Urinary bladder (tissue), 4 donors: ENCODE data around the gene BLVRB. TPM values are rescaled to one million over a fixed set of nuclear protein-coding genes. Genes with fewer than 3 reads are reported as not detected.

ENCODE experiments used
- DNase-seq: peaks from one replicate; pipeline ENCODE4 v3.0.0-alpha.2; 2015; ENCODE audit errors: extremely low spot score
- H3K27ac ChIP-seq: one replicate; pipeline ENCODE4 v1.5.1; 2013; ENCODE audit warnings: low read depth, mild to moderate bottlenecking, moderate library complexity
- H3K36me3 ChIP-seq: one replicate; pipeline ENCODE4 v1.6.1; 2013; ENCODE audit warnings: mild to moderate bottlenecking, moderate library complexity; ENCODE audit not compliant: insufficient read depth
- H3K4me1 ChIP-seq: one replicate; pipeline ENCODE4 v1.6.1; 2013; ENCODE audit warnings: mild to moderate bottlenecking, moderate library complexity; ENCODE audit not compliant: insufficient read depth
- H3K4me3 ChIP-seq: one replicate; pipeline ENCODE4 v1.5.1; 2013; ENCODE audit warnings: low read depth, low read length
- WGBS: extraction: QIAGEN DNeasy Blood & Tissue Kit; methylation state at CpG from one replicate; pipeline ENCODE4 v1.1.7; 2013; 5-methylcytosine and 5-hydroxymethylcytosine counted together
- polyA plus RNA-seq: library from polyadenylated mRNA; stranded (reverse); fragments of 200-250 nt; gene quantifications from one replicate; pipeline ENCODE4 v1.2.3, GENCODE V29; 2013
- total RNA-seq: library from RNA; depleted of rRNA; stranded (reverse); fragments of >200 nt; gene quantifications from one replicate; pipeline ENCODE4 v1.2.3, GENCODE V29; 2014
- donor health status: healthy with polysubstance abuse.
- donor health status: healthy.

Gene BLVRB
- total RNA-seq (48.2 TPM), polyA plus RNA-seq (200 TPM)

DNA sequence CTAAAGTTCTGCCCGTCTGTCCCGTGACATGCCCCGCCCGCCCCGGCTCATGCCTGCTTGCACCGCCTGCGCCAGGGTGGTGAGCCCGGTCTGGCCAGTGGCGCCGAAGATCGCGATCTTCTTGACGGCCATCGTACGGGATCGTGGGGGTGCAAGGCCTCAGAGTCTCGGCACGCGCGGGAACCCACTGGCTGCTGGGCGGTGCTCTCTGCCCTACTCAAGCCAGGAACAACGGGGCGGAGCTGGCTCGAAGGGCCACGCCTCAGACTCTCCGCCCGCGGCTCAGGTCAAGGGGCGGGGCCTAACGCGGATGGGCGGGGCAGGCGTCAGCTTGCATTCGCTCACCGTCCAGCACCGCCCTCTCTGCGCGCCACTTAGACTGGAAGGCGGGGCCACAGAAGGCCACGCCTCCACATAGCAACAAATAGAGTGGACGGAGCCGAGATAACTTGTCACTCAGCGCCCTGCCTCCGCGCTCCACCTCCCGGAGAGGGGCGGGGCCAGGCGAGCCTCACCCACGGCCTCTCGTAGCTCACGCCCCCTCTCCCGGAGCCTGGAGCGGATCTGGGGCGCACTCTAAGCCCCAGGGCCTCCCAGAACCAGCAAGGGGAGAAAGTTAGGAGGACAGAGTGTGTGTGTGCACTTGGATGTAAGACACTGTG lies at the start of gene BLVRB:
Gene BLVRB (minus strand): TSS at position 189 of the 662 bp plus-strand sequence. CDS start 57 bp downstream, at position 132.
- H3K27ac ChIP-seq: peak within 1 kb of the TSS; percentile 68
- H3K36me3 ChIP-seq: no peaks in the 10 kb centered on the region
- under 1% methylated on average over 54 of the region's 54 CpGs for WGBS
- DNase-seq: peak; percentile 96
- H3K4me1 ChIP-seq: peaks cover 2% of the 10 kb centered on the region
- H3K4me3 ChIP-seq: peak within 1 kb of the TSS; percentile 61

DNA sequence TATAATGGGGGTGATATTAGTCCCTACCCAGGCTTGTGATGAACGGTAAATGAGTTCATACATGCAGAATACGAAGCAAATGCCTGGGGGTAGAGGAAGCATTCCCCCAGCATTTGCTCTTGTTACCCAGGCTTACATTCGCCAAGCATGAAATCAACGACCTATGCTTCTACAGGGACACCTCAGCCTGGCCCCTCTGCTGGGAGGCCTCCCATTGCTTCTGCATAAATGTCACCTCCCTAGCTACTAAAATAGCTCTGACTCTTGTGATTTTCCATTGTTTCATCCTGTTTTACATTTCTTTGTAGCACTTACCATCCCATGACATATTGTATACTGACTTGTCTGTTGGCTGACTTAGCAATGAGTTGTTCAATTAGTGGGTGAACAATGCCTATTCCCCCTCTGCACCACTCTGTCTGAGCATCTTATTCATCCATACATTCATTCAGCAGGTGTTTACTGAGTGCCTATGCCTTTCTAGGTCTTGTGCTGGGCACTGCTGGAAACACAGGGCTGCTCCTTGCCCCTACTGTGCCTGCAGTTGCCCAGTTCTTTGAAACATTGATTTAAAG lies 48.3 kb upstream of the BLVRB start:
- WGBS: 77% methylated on average over 4 of the region's 4 CpGs
- H3K4me1 ChIP-seq: no peaks in the 10 kb centered on the region

DNA sequence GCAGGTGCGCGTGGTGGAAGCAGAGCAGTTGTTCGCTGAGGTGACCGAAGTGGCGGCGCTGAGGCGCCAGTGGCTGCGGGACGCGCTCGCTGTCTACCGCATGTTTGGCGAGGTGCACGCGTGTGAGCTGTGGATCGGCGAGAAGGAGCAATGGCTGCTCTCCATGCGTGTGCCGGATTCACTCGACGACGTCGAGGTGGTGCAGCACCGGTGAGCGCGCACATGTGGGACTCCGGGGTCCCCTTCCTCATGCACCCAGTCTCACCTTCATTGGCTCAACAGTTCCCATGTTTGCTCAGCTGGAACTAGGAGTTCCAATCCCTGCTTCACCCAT lies 47.8 kb upstream of the BLVRB start:
- Histone ChIP-seq H3K36me3 (no peaks in the 10 kb centered on the region), H3K4me3 (no peak overlapping the region), H3K27ac (no peak overlapping the region), H3K4me1 (no peaks in the 10 kb centered on the region)
- no peak for DNase-seq
- 63% methylated on average over 27 of the region's 27 CpGs for WGBS

More for the DNA sequence above, 48.3 kb upstream of the BLVRB start:
- no peak overlapping the region for H3K4me3 ChIP-seq
- no peak for DNase-seq
- H3K36me3 ChIP-seq: no peaks in the 10 kb centered on the region
- no peak overlapping the region for H3K27ac ChIP-seq

DNA sequence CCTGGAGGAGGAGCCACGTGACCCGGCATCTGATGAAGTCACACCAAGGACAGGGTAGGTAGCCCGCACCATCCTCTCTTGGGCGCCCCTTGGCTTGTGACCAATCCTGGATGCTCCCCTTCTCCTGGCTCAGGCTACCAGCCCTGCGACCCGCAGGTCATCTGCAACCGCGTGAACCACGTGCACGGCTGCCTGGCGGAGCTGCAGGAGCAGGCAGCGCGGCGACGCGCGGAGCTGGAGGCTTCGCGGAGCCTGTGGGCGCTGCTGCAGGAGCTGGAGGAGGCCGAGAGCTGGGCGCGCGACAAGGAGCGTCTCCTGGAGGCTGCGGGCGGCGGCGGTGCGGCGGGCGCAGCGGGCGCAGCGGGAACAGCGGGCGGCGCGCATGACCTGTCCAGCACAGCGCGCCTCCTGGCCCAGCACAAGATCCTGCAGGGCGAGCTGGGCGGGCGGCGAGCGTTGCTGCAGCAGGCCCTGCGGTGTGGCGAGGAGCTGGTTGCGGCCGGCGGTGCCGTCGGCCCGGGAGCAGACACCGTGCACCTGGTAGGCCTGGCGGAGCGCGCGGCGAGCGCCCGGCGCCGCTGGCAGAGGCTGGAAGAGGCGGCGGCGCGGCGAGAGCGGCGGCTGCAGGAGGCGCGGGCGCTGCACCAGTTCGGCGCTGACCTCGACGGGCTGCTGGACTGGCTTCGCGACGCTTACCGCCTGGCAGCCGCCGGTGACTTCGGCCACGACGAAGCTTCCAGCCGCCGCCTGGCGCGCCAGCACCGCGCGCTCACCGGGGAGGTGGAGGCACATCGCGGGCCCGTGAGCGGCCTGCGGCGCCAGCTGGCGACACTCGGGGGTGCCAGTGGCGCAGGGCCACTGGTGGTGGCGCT lies 47.2 kb upstream of the BLVRB start:
- Histone ChIP-seq H3K36me3 (no peaks in the 10 kb centered on the region), H3K27ac (no peak overlapping the region), H3K4me1 (no peaks in the 10 kb centered on the region), H3K4me3 (peak overlapping the region; percentile 2)
- DNase-seq: no peak
- 3% methylated on average over 105 of the region's 105 CpGs for WGBS

DNA sequence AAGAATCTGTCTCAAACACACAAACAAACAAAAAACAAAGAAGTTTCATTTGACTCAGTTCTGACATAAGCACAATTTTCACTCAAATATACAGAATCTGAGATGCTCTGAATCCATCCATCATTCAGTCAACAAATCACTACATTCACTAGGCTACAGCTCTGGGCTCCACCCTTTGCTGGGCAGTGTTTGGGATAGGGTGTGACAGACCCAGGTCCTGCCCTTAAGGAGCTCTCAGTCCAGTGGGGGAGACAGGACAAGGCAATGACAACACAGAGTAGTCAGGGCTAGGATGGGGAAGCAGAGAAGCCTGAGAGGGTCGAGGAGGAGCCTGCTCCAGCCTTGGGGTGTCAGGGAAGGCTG lies 46.5 kb upstream of the BLVRB start:
- Histone ChIP-seq H3K27ac (no peak overlapping the region), H3K4me3 (no peak overlapping the region), H3K36me3 (no peaks in the 10 kb centered on the region), H3K4me1 (no peaks in the 10 kb centered on the region)
- DNase-seq: no peak
- WGBS: 21% methylated on average over 1 of the region's 1 CpG

DNA sequence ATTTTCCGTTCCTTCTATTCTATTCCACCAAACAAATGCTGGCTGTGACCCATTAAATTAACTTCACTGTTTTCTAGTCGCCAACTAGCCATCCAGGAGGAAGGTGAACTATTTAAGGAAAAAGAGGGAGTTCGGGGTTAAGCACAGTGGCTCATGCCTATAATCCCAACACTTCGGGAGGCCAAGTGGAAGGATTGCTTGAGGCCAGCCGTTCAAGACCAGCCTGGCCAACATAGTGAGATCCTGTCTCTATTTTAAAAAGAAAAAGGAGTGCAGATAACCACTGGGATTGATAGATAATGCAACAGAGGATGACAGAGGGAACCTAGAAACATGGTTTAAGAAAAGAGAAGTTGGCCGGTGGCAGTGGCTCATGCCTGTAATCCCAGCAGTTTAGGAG lies 45.9 kb upstream of the BLVRB start:
- Histone ChIP-seq H3K27ac (no peak overlapping the region), H3K4me3 (no peak overlapping the region), H3K4me1 (no peaks in the 10 kb centered on the region), H3K36me3 (no peaks in the 10 kb centered on the region)
- DNase-seq: no peak
- WGBS: 83% methylated on average over 6 of the region's 6 CpGs

DNA sequence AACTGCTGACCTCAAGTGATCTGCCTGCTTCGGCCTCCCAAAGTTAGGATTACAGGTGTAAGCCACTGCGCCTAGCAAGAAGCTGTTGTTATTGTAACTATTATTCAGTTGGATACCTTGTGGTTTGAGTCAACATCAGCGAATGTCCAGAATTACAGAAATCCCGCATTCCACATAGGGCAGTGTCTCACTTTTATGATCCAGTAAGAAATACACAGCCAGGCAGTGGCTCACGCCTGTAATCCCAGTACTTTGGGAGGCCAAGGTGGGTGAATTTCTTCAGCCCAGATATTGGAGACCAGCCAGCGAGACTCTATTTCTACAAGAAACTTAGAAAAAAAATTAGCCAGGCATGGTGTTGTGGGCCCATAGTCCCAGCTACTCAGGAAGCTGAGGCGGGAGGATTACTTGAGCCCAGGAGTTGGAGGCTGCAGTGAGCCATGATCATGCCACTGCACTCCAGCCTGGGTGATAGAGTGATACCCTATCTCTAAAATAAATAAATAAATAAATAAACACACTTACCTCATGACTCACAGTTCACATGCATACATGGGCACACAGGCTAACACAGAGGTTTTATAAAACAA lies 45.1 kb upstream of the BLVRB start:
- 82% methylated on average over 7 of the region's 7 CpGs for WGBS
- Histone ChIP-seq H3K4me1 (no peaks in the 10 kb centered on the region), H3K36me3 (no peaks in the 10 kb centered on the region), H3K4me3 (no peak overlapping the region), H3K27ac (no peak overlapping the region)
- no peak for DNase-seq

DNA sequence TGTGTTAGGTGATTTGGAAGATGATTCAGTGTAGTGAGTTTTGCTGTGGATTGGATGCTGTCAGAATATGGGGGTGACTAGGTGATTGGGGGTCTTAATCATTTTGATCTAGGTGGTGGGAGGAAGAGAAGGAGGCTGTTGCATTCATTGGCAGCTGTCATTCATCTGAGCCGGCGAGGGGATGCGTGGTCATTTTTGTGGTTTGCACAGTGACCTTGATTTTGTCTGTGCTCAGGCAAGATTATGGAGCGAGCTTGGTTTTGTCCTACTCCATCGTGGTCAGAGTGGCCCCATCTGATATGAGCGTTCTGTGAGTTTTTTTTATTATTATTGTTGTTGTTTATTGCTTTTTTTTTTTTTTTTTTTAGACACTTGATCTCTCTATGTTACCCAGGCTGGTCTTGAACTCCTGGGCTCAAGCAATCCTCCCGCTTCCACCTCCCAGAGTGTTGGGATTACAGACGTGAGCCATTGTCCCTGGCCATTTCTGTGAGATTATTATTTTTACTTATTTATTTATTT lies 43.3 kb upstream of the BLVRB start:
- Histone ChIP-seq H3K4me1 (no peaks in the 10 kb centered on the region), H3K27ac (no peak overlapping the region), H3K4me3 (no peak overlapping the region), H3K36me3 (no peaks in the 10 kb centered on the region)
- WGBS: 92% methylated on average over 8 of the region's 8 CpGs
- no peak for DNase-seq

DNA sequence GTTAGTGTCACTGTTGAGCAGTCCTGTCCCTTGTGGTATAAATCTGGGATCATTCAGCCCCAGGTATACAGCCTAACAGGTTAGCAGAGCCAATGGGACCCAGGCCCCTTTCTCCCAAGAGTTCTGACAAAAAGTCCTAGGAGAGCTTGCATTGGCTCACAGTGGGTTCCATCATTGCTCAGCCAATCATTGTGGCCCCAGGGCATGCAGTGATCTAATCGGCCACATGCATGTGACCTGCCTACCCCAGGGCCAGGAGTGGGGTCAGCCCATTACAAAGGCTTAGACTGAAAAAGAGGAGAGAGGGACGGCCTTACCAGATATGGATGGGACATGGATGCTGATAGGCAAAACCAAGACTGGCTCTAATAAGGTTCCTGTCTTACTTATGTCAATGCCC lies 42.3 kb upstream of the BLVRB start:
- Histone ChIP-seq H3K36me3 (no peaks in the 10 kb centered on the region), H3K4me3 (no peak overlapping the region), H3K27ac (no peak overlapping the region), H3K4me1 (no peaks in the 10 kb centered on the region)
- WGBS: 70% methylated on average over 2 of the region's 2 CpGs
- no peak for DNase-seq

DNA sequence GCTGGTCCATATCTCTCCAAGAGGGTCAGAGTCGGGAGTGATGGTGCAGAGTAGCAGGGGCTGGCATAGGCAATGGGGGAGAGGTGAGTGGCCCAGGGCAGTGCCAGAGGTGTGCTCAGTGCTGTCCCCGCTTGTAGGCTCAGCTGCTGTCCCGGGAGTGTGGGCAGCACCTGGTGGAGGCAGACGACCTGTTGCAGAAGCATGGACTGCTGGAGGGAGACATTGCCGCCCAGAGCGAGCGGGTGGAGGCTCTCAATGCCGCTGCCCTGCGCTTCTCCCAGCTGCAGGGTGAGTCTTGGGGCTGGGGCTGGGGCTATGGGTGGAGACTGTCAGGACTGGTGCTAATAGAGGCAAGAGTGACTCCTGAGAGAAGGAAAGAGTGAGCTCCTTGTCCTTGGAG lies 40.6 kb upstream of the BLVRB start:
- Histone ChIP-seq H3K36me3 (no peaks in the 10 kb centered on the region), H3K4me3 (no peak overlapping the region), H3K4me1 (no peaks in the 10 kb centered on the region), H3K27ac (no peak overlapping the region)
- no peak for DNase-seq
- WGBS: 71% methylated on average over 9 of the region's 9 CpGs

DNA sequence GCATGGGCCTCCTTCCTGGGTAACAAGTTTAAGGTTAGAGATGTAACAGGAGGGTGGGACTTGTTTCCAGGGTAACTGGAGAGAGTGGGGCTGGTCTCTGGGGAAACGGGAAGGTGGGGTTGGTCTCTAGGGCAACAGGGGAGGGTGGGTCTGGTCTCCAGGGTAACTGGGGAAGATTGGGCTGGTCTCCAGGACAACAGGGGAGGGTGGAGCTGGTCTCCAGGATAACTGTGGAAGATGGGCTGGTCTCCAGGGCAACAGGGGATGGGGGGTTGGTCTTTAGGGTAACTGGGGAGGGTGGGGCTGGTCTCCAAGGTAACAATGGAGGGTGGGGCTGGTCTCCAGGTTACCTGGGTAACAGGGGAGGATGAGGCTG lies 37.8 kb upstream of the BLVRB start:
- no peaks in the 10 kb centered on the region for H3K4me1 ChIP-seq
- H3K4me3 ChIP-seq: no peak overlapping the region
- no peaks in the 10 kb centered on the region for H3K36me3 ChIP-seq
- WGBS: 40% methylated on average over 1 of the region's 1 CpG
- no peak overlapping the region for H3K27ac ChIP-seq
- no peak for DNase-seq

DNA sequence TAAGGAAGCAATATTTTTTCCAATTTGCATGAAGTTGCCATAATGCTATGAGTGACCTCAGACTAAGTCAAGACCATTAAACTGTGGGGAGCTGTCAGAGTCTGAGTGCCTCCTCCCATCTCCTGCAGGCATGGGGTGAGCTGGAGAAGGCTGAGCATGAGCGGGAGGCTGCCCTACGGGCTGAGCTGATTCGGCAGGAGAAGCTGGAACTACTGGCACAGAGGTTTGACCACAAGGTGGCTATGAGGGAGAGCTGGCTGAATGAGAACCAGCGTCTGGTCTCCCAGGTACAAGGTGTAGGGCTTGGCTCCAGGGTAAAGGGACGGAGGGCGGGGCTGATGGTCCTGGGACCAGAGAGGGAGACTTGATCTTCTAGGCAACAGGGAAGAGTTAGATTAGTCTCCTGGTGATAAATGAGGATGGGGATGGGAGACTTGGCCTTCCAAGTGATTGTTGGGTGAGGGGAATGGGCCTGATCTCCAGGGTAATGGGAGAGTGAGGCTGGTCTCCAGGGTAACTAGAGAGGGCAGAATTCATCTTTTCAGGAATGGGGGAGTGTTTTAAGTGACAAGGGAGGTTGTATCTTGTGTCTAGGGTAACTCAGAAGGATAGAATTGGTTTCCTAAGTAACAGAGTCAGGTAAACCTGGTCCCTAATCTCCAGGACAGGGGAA lies 37.2 kb upstream of the BLVRB start:
- no peak for DNase-seq
- 62% methylated on average over 6 of the region's 6 CpGs for WGBS
- Histone ChIP-seq H3K4me1 (no peaks in the 10 kb centered on the region), H3K36me3 (no peaks in the 10 kb centered on the region), H3K27ac (no peak overlapping the region), H3K4me3 (no peak overlapping the region)

DNA sequence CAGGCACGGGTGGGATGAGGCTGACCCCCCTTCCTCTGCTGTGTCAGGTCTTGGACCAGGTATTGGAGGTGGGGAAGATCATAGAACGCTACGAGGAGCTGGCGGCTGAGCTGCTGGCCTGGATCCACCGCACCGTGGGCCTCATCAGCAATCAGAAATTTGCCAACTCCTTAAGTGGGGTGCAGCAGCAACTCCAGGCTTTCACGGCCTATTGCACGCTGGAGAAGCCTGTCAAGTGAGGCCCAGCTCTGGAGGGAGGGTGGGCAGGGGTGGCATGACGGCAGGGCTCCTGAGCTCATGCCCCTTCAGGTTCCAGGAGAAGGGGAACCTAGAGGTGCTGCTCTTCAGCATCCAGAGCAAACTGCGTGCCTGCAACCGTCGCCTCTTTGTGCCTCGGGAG lies 36.5 kb upstream of the BLVRB start:
- WGBS: 81% methylated on average over 13 of the region's 13 CpGs
- H3K4me3 ChIP-seq: no peak overlapping the region
- H3K27ac ChIP-seq: no peak overlapping the region
- H3K36me3 ChIP-seq: no peaks in the 10 kb centered on the region
- H3K4me1 ChIP-seq: no peaks in the 10 kb centered on the region
- DNase-seq: no peak
